HL-60 (cell line): ENCODE data around the gene CRYBG3.

ENCODE experiments used
- POLR2AphosphoS5 ChIP-seq: IDR thresholded peaks from 2 replicates; pipeline ENCODE4 v1.6.1; 2012; ENCODE audit warnings: low read depth
- TF ChIP-seq, protein P1 (sequence below): IDR thresholded peaks from one replicate; pipeline ENCODE4 v1.5.1; 2011; ENCODE audit warnings: low read length, control low read depth, inconsistent platforms; ENCODE audit not compliant: insufficient read depth
- TF ChIP-seq, protein P2 (sequence below): IDR thresholded peaks from 2 replicates; pipeline ENCODE4 v1.6.1; 2012; ENCODE audit warnings: low read depth; ENCODE audit not compliant: insufficient replicate concordance

DNA sequence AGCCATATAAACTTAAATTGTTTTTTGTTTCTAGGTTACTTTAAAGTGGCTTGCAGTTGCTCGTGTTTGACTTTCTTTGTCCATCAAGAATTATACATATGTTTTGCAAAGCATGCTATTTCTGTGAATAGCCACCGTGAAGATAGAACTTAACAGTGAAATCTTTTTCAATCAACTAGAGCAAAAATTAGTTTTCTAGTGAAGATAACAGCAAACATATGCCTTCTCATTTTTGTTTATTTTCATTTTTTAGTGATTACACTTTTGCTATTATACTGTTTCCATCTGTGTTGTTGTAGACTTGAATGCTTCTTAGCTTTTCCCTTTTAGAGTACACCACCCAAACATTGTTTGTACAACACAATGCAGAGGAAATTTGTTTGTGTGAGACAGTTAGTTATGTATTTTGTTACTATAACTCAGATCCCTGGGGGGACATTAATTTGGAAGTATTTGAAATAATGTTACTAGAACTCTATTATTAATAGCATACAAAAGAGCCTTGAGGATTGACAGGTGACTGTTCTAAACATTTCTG is 62.8 kb downstream of the CRYBG3 start:
- TF ChIP-seq, protein P1, sequence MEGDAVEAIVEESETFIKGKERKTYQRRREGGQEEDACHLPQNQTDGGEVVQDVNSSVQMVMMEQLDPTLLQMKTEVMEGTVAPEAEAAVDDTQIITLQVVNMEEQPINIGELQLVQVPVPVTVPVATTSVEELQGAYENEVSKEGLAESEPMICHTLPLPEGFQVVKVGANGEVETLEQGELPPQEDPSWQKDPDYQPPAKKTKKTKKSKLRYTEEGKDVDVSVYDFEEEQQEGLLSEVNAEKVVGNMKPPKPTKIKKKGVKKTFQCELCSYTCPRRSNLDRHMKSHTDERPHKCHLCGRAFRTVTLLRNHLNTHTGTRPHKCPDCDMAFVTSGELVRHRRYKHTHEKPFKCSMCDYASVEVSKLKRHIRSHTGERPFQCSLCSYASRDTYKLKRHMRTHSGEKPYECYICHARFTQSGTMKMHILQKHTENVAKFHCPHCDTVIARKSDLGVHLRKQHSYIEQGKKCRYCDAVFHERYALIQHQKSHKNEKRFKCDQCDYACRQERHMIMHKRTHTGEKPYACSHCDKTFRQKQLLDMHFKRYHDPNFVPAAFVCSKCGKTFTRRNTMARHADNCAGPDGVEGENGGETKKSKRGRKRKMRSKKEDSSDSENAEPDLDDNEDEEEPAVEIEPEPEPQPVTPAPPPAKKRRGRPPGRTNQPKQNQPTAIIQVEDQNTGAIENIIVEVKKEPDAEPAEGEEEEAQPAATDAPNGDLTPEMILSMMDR = no peak
- TF ChIP-seq POLR2AphosphoS5 = no peak
- TF ChIP-seq, protein P2, sequence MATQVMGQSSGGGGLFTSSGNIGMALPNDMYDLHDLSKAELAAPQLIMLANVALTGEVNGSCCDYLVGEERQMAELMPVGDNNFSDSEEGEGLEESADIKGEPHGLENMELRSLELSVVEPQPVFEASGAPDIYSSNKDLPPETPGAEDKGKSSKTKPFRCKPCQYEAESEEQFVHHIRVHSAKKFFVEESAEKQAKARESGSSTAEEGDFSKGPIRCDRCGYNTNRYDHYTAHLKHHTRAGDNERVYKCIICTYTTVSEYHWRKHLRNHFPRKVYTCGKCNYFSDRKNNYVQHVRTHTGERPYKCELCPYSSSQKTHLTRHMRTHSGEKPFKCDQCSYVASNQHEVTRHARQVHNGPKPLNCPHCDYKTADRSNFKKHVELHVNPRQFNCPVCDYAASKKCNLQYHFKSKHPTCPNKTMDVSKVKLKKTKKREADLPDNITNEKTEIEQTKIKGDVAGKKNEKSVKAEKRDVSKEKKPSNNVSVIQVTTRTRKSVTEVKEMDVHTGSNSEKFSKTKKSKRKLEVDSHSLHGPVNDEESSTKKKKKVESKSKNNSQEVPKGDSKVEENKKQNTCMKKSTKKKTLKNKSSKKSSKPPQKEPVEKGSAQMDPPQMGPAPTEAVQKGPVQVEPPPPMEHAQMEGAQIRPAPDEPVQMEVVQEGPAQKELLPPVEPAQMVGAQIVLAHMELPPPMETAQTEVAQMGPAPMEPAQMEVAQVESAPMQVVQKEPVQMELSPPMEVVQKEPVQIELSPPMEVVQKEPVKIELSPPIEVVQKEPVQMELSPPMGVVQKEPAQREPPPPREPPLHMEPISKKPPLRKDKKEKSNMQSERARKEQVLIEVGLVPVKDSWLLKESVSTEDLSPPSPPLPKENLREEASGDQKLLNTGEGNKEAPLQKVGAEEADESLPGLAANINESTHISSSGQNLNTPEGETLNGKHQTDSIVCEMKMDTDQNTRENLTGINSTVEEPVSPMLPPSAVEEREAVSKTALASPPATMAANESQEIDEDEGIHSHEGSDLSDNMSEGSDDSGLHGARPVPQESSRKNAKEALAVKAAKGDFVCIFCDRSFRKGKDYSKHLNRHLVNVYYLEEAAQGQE = no peak
